Epithelial cell of proximal tubule (primary cell): ENCODE measurements around the gene CFHR1. TPM values are rescaled to one million over a fixed set of nuclear protein-coding genes. Genes with fewer than 3 reads are reported as not detected.
"Not testable (repeated sequence)": the region's sequence is repeated elsewhere in the genome, so short reads cannot be mapped to it uniquely, and the experiment has no call there.

Experiments used
- DNase-seq: peaks from one replicate; pipeline ENCODE4 v3.0.0-alpha.2; 2011; ENCODE audit warnings: low read depth
- H3K4me3 ChIP-seq: 2 replicates; pipeline ENCODE4 v1.5.1; 2011; ENCODE audit warnings: low read depth, mild to moderate bottlenecking, low read length
- total RNA-seq: library from RNA; depleted of rRNA; stranded (reverse); fragments of >200 nt; gene quantifications from 2 replicates; pipeline ENCODE4 v1.2.3, GENCODE V29; 2015
- TF ChIP-seq, protein P1 (sequence below): conservative IDR thresholded peaks from 2 replicates; pipeline ENCODE4 v1.5.1; 2012; ENCODE audit warnings: low read depth, mild to moderate bottlenecking, low read length

Gene CFHR1
- total RNA-seq, result not detected in 2 replicates

DNA sequence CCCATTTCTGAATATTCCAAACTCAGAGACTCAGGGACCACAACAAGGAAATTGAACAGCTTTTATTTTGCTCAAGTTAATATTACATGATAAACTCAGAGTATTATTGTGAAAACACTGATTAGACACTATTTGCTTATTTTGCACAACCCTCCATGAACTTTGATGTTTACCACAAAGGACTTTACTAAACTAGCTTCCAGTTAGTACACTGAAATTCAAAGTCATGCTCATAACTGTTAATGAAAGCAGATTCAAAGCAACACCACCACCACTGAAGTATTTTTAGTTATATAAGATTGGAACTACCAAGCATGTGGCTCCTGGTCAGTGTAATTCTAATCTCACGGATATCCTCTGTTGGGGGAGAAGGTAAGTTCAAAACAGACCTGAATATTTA lies at the start of gene CFHR1:
CFHR1 (plus strand) TSS at position 201 of the 400 bp plus-strand sequence; CDS start at position 315, 114 bp downstream.
- H3K4me3 ChIP-seq, DNase-seq: not testable (repeated sequence)

DNA sequence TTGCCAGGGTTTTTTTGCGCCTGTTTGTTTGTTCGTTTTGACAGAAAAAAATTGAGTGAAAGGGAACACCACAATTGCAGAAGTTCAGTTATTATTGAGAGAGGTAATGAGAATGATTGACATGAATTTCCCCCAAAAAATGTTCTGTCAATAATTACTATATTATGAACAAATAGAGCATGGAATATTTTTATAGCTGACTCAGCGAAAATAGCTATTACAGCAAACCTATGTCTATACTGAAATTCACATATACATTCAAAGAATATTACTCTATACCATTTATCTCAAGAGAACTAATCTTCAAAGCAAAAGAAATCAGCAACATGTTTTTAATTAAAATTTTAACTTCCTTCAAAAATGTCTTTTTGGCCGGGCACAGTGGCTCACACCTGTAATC lies 49.7 kb upstream of the CFHR1 start:
- not testable (repeated sequence) for DNase-seq, H3K4me3 ChIP-seq

DNA sequence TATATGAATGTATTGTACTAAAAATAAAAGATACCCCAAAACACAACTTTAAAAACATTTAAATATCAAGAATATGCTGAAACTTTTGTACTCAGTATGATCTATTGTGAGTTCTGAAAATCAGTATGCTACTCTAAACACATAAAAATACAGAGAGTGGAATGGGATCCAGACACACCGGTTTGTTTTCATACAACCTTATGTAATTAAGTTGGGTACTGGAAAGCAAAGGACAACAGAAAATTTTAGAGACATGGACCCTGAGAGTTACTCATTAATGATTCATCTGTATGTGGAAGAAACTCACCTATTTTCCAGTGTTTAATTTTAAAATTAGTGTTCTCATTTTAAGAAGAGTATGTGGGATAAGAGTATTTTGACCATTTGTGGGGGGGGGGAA lies 45.8 kb upstream of the CFHR1 start:
- TF ChIP-seq, protein P1, sequence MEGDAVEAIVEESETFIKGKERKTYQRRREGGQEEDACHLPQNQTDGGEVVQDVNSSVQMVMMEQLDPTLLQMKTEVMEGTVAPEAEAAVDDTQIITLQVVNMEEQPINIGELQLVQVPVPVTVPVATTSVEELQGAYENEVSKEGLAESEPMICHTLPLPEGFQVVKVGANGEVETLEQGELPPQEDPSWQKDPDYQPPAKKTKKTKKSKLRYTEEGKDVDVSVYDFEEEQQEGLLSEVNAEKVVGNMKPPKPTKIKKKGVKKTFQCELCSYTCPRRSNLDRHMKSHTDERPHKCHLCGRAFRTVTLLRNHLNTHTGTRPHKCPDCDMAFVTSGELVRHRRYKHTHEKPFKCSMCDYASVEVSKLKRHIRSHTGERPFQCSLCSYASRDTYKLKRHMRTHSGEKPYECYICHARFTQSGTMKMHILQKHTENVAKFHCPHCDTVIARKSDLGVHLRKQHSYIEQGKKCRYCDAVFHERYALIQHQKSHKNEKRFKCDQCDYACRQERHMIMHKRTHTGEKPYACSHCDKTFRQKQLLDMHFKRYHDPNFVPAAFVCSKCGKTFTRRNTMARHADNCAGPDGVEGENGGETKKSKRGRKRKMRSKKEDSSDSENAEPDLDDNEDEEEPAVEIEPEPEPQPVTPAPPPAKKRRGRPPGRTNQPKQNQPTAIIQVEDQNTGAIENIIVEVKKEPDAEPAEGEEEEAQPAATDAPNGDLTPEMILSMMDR, result no peak
- H3K4me3 ChIP-seq, result no peak overlapping the region
- no peak for DNase-seq

DNA sequence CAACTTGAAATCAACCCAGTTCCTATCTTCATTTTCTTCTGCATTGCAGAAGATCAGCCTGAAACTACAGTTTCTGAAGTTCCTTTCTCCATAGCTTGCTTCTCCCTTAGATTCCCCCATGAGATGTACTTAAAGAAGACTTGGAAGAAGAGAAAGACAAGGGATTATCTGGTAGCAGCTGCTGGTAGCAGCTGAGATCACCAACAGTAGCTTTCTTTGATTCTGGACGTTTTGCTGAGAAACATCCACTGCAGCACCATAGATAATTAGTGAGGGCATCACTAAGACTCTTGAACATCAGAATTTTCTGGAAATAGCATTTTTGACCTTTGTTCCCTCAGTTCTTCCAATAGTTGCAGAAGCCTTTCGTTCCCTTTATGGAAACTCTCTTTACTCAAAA lies 45.4 kb upstream of the CFHR1 start:
- TF ChIP-seq, protein P1, result no peak
- H3K4me3 ChIP-seq, result no peak overlapping the region
- no peak for DNase-seq

DNA sequence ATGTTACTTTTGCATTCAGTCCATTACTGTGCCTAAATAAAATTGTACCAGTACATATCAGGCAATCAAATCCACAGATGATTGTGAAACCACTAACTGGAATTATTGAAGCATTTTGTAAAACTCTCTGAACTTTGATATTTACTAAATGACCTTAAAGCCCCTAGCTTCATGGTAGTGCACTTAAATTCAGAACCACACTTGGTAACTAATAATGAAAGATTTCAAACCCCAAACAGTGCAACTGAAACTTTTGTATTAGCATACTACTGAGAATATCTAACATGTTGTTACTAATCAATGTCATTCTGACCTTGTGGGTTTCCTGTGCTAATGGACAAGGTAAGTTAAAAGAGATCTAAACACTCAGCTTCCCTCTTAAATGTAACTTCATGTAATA lies 44.9 kb upstream of the CFHR1 start, which contains the start of gene CFHR3:
CFHR3 (plus strand) TSS at position 238 of the 400 bp plus-strand sequence; CDS start at position 285, 47 bp downstream.
- TF ChIP-seq, protein P1, result no peak
- no peak within 1 kb of the TSS for H3K4me3 ChIP-seq
- DNase-seq, result no peak

DNA sequence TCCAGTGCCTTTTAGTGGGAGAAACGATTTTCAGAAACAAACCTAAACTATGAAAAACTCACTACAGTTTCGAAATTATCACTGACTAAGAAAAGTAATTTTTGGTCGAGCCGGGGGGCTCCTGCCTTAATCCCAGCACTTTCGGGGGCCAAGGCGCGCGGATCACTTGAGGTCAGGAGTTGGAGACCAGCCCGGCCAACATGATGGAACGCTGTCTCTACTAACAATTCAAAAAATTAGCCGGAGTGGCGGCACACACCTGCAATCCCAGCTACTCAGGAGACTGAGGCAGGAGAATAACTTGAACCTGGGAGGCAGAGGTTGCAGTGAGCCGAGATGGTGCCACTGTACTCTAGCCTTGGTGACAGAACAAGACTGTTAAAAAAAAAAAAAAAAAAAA lies 41.9 kb upstream of the CFHR1 start:
- no peak for DNase-seq
- TF ChIP-seq, protein P1, result no peak
- H3K4me3 ChIP-seq, result no peak overlapping the region

DNA sequence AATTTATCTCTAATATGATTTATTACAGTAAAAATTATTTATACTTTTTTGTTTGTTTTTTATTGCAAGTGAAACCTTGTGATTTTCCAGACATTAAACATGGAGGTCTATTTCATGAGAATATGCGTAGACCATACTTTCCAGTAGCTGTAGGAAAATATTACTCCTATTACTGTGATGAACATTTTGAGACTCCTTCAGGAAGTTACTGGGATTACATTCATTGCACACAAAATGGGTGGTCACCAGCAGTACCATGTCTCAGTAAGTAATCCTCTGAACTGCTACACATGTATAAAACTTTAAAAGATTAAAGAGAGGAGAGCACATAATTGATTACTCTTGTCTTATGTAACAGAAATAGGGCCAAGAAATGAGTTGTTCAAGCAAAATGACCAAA lies 40.4 kb upstream of the CFHR1 start:
- no peak for DNase-seq
- no peak overlapping the region for H3K4me3 ChIP-seq
- TF ChIP-seq, protein P1, result no peak

DNA sequence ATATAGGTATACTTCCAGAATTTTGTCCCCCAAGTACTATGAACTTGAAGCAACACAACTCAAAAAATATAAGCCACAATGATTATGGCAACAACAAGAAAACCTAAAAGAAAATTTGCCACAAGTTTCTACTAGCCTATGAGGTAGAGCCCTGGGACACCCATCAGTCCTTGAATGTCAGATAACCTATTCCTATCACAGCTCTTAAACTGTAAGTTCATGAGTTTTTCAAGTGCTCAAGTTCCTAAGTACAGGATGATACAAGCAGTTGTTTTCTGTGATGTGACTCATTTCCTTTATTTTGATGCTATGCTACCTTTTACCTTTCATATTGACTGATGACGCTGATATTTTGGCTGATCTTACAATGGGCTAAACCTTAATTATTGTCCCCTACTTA lies 28.3 kb upstream of the CFHR1 start:
- not testable (repeated sequence) for DNase-seq, H3K4me3 ChIP-seq

DNA sequence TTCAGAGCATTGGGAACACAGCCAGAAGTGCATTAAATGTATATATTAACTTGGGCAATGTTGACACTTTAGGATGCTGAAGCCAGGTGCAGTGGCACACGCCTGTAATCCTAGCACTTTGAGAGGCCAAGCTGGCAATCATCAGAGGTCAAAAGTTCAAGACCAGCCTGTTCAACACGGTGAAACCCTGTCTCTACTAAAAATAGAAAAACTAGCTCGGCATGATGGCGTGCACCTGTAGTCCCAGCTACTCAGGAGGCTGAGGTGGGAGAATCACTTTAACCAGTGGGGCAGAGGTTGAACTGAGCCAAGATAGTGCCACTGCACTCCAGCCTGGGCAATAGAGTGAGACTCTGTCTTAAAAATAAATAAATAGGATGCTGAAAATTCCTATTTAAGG lies 25.4 kb upstream of the CFHR1 start:
- not testable (repeated sequence) for H3K4me3 ChIP-seq, DNase-seq
